NB4 (cell line): ENCODE data around the gene TCP1.

Experiments used
- POLR2A ChIP-seq: IDR thresholded peaks from 2 replicates; pipeline ENCODE4 v1.6.1; 2011; ENCODE audit warnings: mild to moderate bottlenecking; ENCODE audit not compliant: insufficient read length; ENCODE audit errors: extremely low read depth
- TF ChIP-seq, protein P1 (sequence below): IDR thresholded peaks from one replicate; pipeline ENCODE4 v1.5.1; 2012; ENCODE audit warnings: low read depth, low read length
- TF ChIP-seq, protein P2 (sequence below): IDR thresholded peaks from 2 replicates; pipeline ENCODE4 v1.6.1; 2011; ENCODE audit warnings: low read depth, low read length

DNA sequence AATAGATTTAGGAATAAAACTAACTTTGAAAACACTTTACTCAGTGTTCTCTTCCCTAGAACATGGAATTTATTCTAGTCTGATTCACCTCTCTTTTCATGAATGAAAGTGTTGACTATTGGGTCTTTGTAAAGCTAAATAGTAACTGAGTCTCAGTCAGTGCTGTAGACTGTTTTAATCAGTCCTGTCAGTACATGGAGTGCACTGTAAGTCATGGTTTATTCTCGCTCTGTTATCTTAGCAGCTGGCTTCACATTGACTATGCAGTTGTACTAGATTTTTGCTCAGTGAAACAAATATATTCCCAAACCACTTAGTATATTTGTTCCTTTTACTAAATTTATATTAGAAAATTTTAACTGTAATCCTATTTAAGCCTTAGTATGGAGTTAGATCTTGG lies 42.6 kb downstream of the TCP1 start:
- TF ChIP-seq, protein P1, sequence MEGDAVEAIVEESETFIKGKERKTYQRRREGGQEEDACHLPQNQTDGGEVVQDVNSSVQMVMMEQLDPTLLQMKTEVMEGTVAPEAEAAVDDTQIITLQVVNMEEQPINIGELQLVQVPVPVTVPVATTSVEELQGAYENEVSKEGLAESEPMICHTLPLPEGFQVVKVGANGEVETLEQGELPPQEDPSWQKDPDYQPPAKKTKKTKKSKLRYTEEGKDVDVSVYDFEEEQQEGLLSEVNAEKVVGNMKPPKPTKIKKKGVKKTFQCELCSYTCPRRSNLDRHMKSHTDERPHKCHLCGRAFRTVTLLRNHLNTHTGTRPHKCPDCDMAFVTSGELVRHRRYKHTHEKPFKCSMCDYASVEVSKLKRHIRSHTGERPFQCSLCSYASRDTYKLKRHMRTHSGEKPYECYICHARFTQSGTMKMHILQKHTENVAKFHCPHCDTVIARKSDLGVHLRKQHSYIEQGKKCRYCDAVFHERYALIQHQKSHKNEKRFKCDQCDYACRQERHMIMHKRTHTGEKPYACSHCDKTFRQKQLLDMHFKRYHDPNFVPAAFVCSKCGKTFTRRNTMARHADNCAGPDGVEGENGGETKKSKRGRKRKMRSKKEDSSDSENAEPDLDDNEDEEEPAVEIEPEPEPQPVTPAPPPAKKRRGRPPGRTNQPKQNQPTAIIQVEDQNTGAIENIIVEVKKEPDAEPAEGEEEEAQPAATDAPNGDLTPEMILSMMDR = no peak
- no peak for TF ChIP-seq POLR2A
- TF ChIP-seq, protein P2, sequence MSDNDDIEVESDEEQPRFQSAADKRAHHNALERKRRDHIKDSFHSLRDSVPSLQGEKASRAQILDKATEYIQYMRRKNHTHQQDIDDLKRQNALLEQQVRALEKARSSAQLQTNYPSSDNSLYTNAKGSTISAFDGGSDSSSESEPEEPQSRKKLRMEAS = no peak
